Testis (tissue), 3 donors: ENCODE data around the gene RPTOR. TPM values are rescaled to one million over a fixed set of nuclear protein-coding genes. Genes with fewer than 3 reads are reported as not detected.

ENCODE experiments used
- DNase-seq: peaks from one replicate; pipeline ENCODE4 v3.0.0-alpha.2; 2019
- H3K27ac ChIP-seq, 2 donors: fragments of 200-600 bp; sonication (generic); one replicate each; pipeline ENCODE4 v1.5.1; 2019
- H3K27me3 ChIP-seq: fragments of 200-600 bp; sonication (generic); one replicate; pipeline ENCODE4 v1.5.1; 2019
- H3K36me3 ChIP-seq: fragments of 200-600 bp; sonication (generic); one replicate; pipeline ENCODE4 v1.5.1; 2017; ENCODE audit warnings: low read depth; ENCODE audit errors: missing control alignments
- H3K4me1 ChIP-seq: fragments of 200-600 bp; sonication (generic); one replicate; pipeline ENCODE4 v1.5.1; 2019
- H3K4me3 ChIP-seq, 2 donors: fragments of 200-600 bp; sonication (generic); one replicate each; pipeline ENCODE4 v1.5.1; 2017 to 2019
- H3K9me3 ChIP-seq: fragments of 200-600 bp; sonication (generic); one replicate; pipeline ENCODE4 v1.5.1; 2017
- POLR2A ChIP-seq: fragments of 450-650 bp; IDR thresholded peaks from one replicate; pipeline ENCODE4 v1.6.1; 2017; ENCODE audit warnings: antibody characterized with exemption, mild to moderate bottlenecking, moderate library complexity
- WGBS, 2 donors: methylation state at CpG; one replicate each; pipeline ENCODE4 v1.1.5; 2018; 5-methylcytosine and 5-hydroxymethylcytosine counted together
- intact Hi-C: fragments of 100-400 bp; cut with DNase I; formaldehyde crosslinking; loops from one replicate; pipeline ENCODE4 v1.15.1; 2023; ENCODE audit warnings: low total_unique reads
- polyA plus RNA-seq: library from polyadenylated mRNA; stranded (reverse); fragments of 350-450 nt; fragmentation: Illumina TruSeq; extraction: RNeasy Lipid Tissue Mini Kit (QIAGEN cat#74804); gene quantifications from one replicate; pipeline ENCODE4 v1.2.3, GENCODE V29; 2014; ENCODE audit warnings: low read depth, low replicate concordance; ENCODE audit not compliant: insufficient read depth
- total RNA-seq, 2 donors: library from RNA; depleted of rRNA; stranded (reverse); fragments of >200 nt; gene quantifications; one replicate each; pipeline ENCODE4 v1.2.3, GENCODE V29; 2016
- TF ChIP-seq, protein P1 (sequence below), 3 experiments: fragments of 450-650 bp in 2 of 3; fragments of 200-600 bp in 1 of 3; sonication (generic) in 1 of 3; IDR thresholded peaks; one replicate each; pipeline ENCODE4 v1.5.1; 2016 to 2019; ENCODE audit warnings: antibody characterized with exemption in 3 of 3, mild to moderate bottlenecking in 2 of 3, moderate library complexity in 1 of 3

RPTOR gene
- total and polyA plus RNA-seq, 3 donors from 2014 or later, result 21.8 to 68.3 (median 56.6) TPM

DNA sequence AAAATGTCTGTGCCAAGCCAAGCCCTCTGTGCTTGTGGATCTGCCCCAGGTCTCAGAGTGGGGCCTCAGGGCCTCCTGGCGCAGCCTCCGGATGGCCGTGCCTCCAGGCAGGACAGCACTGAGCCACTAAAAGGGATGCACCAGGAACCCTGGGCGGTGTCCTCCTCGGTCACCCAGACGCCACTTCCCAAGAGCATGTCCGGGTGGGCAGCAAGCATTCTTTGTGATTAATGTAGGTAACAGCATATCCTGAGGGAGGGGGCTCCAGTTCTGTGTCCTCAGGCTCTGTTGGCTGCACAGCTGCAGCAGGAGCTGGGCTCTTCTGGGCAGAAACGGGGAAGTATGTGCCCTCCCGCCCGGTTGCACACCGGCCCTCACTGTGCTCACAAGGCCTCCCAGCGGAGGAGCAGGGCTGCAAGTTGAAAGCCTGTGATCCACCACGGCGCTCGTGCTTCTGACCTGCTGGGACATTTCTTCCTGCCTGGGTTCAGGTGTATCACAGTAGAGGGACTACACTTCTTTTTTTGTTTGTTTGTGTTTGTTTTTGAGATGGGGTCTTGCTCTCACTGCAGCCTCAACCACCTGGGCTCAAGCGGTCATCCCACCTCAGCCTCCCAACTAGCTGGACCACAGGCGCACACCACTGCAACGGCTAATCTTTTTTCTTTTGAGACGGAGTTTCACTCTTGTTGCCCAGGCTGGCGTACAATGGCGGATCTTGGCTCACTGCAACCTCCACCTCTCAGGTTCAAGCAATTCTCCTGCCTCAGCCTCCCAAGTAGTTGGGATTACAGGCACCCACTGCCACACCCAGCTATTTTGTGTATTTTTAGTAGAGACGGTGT lies 409.1 kb downstream of the RPTOR start:
- WGBS, 2 donors, result 96% methylated on average over 21 to 22 of the region's 22 CpGs
- no peak for TF ChIP-seq POLR2A
- TF ChIP-seq, protein P1, sequence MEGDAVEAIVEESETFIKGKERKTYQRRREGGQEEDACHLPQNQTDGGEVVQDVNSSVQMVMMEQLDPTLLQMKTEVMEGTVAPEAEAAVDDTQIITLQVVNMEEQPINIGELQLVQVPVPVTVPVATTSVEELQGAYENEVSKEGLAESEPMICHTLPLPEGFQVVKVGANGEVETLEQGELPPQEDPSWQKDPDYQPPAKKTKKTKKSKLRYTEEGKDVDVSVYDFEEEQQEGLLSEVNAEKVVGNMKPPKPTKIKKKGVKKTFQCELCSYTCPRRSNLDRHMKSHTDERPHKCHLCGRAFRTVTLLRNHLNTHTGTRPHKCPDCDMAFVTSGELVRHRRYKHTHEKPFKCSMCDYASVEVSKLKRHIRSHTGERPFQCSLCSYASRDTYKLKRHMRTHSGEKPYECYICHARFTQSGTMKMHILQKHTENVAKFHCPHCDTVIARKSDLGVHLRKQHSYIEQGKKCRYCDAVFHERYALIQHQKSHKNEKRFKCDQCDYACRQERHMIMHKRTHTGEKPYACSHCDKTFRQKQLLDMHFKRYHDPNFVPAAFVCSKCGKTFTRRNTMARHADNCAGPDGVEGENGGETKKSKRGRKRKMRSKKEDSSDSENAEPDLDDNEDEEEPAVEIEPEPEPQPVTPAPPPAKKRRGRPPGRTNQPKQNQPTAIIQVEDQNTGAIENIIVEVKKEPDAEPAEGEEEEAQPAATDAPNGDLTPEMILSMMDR (IDR thresholded peaks at IDR 0.05), result no peak
- no peak for DNase-seq

DNA sequence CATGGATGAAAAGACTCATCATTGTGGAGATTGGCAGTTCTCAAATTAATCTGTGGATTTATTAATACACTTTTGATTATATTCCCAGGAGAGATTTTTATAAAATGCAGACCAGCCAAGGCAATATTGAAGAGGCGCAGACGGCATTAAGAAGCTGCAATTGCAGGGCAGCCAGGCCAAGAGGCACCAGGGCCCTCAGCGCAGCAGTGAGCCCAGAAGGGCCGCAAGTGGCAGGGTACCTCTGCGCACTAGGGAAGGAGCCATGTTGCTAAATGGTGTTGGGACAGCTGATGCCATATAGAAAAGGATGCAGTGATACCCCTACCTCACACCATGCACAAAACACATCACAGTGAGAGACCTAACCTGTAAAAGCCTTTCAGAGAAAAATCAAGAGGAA lies 410.4 kb downstream of the RPTOR start:
- no peak for DNase-seq
- 87 to 97% methylated on average over 5 of the region's 5 CpGs for WGBS, 2 donors

More for the DNA sequence above, 409.1 kb downstream of the RPTOR start:
- no peak overlapping the region for H3K27ac ChIP-seq
- intact Hi-C loops, result no loop called here
- H3K9me3 ChIP-seq, result no peaks in the 10 kb centered on the region
- H3K36me3 ChIP-seq, result no peaks in the 10 kb centered on the region
- H3K4me1 ChIP-seq, result no peaks in the 10 kb centered on the region
- no peaks in the 10 kb centered on the region for H3K27me3 ChIP-seq
- no peak overlapping the region for H3K4me3 ChIP-seq

DNA sequence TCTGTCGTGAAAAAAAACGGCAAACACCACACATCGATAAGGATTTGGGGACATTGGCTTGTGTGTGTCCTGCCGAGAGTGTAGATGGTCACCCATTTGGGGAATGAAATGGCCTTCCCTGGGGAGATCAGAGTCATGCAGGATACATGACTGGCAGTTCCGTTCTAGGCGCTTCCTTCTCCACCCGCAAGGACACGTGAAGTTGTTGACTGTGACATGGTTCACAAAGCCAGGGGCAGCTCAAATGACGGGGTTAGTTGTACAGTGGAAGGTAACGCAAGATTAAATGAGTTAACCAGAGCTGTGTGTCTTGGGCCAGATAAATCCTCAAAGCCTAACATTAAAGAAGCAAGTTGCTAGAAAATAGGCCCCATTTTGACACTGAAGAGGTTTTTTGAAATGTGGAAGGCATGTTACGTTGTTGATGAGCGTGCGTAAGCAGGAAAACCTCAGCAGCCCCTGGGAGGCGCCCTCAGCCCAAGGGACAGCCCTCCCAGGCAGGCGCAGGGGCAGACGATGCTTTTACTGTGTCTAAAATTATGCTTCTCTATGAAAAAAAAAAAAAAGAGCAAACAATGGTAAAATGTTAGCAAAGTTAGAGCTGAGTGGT lies 411.1 kb downstream of the RPTOR start:
- intact Hi-C loops, result no loop called here
- H3K9me3 ChIP-seq, result no peaks in the 10 kb centered on the region
- TF ChIP-seq, protein P1 (IDR thresholded peaks at IDR 0.05), result no peak
- TF ChIP-seq POLR2A, result no peak
- H3K27me3 ChIP-seq, result no peaks in the 10 kb centered on the region
- H3K4me1 ChIP-seq, result peaks cover 15% of the 10 kb centered on the region
- no peak overlapping the region for H3K4me3 ChIP-seq
- no peaks in the 10 kb centered on the region for H3K36me3 ChIP-seq
- H3K27ac ChIP-seq, result no peak overlapping the region
- no peak for DNase-seq
- WGBS, 2 donors, result 88 to 92% methylated on average over 16 of the region's 16 CpGs

More for the DNA sequence above, 410.4 kb downstream of the RPTOR start:
- Histone ChIP-seq H3K9me3 (no peaks in the 10 kb centered on the region), H3K4me1 (peaks cover 11% of the 10 kb centered on the region), H3K27ac (no peak overlapping the region), H3K36me3 (no peaks in the 10 kb centered on the region), H3K27me3 (no peaks in the 10 kb centered on the region), H3K4me3 (no peak overlapping the region)
- intact Hi-C loops, result no loop called here
- TF ChIP-seq POLR2A, result no peak
- TF ChIP-seq, protein P1 (IDR thresholded peaks at IDR 0.05), result no peak

DNA sequence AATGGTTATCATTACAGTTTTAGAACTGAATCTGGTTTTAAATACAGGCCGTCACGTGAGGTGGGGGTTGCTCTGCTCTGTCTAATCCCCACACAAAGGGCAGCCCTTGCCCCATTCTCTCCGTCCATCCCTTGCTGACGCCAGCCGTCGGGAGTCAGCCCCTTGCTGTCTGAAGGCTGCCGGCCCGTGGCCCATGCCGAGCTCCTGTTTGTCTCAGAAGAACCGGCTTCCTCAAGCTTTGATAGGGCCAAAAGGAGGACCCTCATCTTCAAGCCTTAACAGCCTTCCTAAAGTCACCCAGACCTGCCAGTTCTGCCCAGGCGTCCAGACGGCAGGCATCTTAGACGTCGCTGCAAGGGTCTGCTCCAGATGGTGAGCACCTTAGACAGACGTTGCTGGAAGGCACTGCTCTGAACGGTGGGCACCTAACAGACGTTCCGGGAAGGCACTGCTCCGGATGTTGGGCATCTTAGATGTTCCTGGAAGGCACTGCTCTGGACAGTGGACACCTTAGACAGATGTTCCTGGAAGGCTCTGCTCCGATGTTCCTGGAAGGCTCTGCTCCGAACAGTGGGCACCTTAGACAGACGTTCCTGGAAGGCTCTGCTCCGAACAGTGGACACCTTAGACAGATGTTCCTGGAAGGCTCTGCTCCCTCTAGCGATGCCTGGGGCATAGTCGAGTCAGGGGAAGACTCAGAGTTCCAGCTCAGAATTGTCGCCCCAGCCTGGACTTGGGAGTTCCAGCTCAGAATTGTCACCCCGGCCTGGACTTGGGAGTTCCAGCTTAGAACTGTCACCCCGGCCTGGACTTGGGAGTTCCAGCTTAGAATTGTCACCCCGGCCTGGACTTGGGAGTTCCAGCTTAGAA lies 411.9 kb downstream of the RPTOR start:
- Histone ChIP-seq H3K27ac (no peak overlapping the region), H3K27me3 (no peaks in the 10 kb centered on the region), H3K4me3 (no peak overlapping the region), H3K4me1 (peaks cover 15% of the 10 kb centered on the region), H3K36me3 (no peaks in the 10 kb centered on the region), H3K9me3 (no peaks in the 10 kb centered on the region)
- DNase-seq, result no peak
- intact Hi-C loops, result no loop called here
- WGBS, 2 donors, result 86 to 89% methylated on average over 16 to 27 of the region's 29 CpGs
- TF ChIP-seq, protein P1 (IDR thresholded peaks at IDR 0.05), result no peak
- TF ChIP-seq POLR2A, result no peak
